K562 (cell line): ENCODE measurements around the gene CDHR2. TPM values are rescaled to one million over a fixed set of nuclear protein-coding genes. Genes with fewer than 3 reads are reported as not detected.

Source experiments
- ATAC-seq: fragments of 200-7000 bp; cut with Tn5 transposase; 3 replicates; pipeline ENCODE4 v1.9.1; 2020; ENCODE audit warnings: moderate library complexity
- BruUV-seq: library from RNA; stranded (reverse); fragments of 400-500 nt; replicated peaks from 2 replicates; lab custom pipeline; 2021; lab: Mats Ljungman, UMichigan
- CTCF ChIA-PET: fragments of 300-600 bp; formaldehyde crosslinking; extraction: SDS; loops from one replicate; lab custom pipeline; 2021; ENCODE audit warnings: low intra/inter-chr PET ratio; lab: Yijun Ruan, JAX
- POLR2A ChIA-PET: fragments of 300-600, 350-650 bp; sonication (Branson Sonifier 250); formaldehyde crosslinking; extraction: SDS; loops from one replicate; lab custom pipeline; 2021; ENCODE audit warnings: antibody characterized with exemption, inconsistent platforms; lab: Yijun Ruan, JAX
- DNase-seq, 4 experiments: peaks; one replicate each; pipeline versions ENCODE4 v3.0.0 to v3.0.0-alpha.2; 2011 to 2018; ENCODE audit warnings: low spot score in 3 of 4, mixed read lengths in 3 of 4; ENCODE audit errors: extremely low read depth in 1 of 4
- FAIRE-seq: peaks from 2 replicates; lab custom pipeline; 2011; peaks lifted over from hg19 to GRCh38; lab: Jason Lieb, UNC
- H2AFZ ChIP-seq: 2 replicates; pipeline ENCODE4 v1.6.0; 2011; ENCODE audit warnings: low read depth, low read length, control low read depth, inconsistent platforms
- H3K27ac ChIP-seq: fragments of 200-600 bp; 3 replicates; pipeline ENCODE4 v1.8.0; 2011; ENCODE audit warnings: low read depth, mild to moderate bottlenecking, control low read depth, inconsistent platforms, low read length, moderate library complexity, mixed read lengths; ENCODE audit errors: extremely low read depth
- H3K27me3 ChIP-seq, 2 experiments: fragments of 300-600 bp in 1 of 2; 2 replicates in 1 of 2; 3 replicates in 1 of 2; pipeline versions ENCODE4 v1.6.0 to v1.8.0; 2011; ENCODE audit warnings: inconsistent platforms in 2 of 2, low read length in 2 of 2, mild to moderate bottlenecking in 1 of 2, mixed read lengths in 1 of 2, moderate library complexity in 1 of 2; ENCODE audit not compliant: control insufficient read depth in 2 of 2, insufficient read depth in 2 of 2
- H3K36me3 ChIP-seq: fragments of 300-600 bp; 3 replicates; pipeline ENCODE4 v1.8.0; 2011; ENCODE audit warnings: mild to moderate bottlenecking, low read length, inconsistent platforms; ENCODE audit not compliant: control insufficient read depth, insufficient read depth
- H3K4me1 ChIP-seq, 2 experiments: fragments of 200-600 bp in 1 of 2; replicated peaks in 1 of 2; 2 replicates in 1 of 2; 3 replicates in 1 of 2; pipeline versions ENCODE4 v1.5.1 to v1.8.0; 2011; ENCODE audit warnings: inconsistent platforms in 2 of 2, low read length in 2 of 2, mild to moderate bottlenecking in 1 of 2, mixed read lengths in 1 of 2, moderate library complexity in 1 of 2; ENCODE audit not compliant: control insufficient read depth in 2 of 2, insufficient read depth in 2 of 2
- H3K4me2 ChIP-seq: 2 replicates; pipeline ENCODE4 v1.6.1; 2011; ENCODE audit warnings: low read length, control low read depth, inconsistent platforms, mixed read lengths; ENCODE audit not compliant: insufficient read depth
- H3K4me3 ChIP-seq: fragments of 200-600 bp; sonication (generic), shearing (Covaris generic); 2 replicates; pipeline ENCODE4 v1.5.1; 2016; ENCODE audit warnings: control low read depth, inconsistent platforms
- H3K79me2 ChIP-seq: fragments of 200-600 bp; 3 replicates; pipeline ENCODE4 v1.8.0; 2011; ENCODE audit warnings: low read length, inconsistent platforms; ENCODE audit not compliant: control insufficient read depth, insufficient read depth
- H3K9ac ChIP-seq, 2 experiments: 2 replicates each; pipeline versions ENCODE4 v1.6.0 to v1.6.1; 2011; ENCODE audit warnings: low read depth in 2 of 2, low read length in 2 of 2, control low read depth in 1 of 2, inconsistent platforms in 1 of 2, mild to moderate bottlenecking in 1 of 2, mixed read lengths in 1 of 2; ENCODE audit not compliant: insufficient read depth in 1 of 2
- H3K9me1 ChIP-seq: one replicate; pipeline ENCODE4 v1.6.0; 2011; ENCODE audit warnings: inconsistent platforms, mild to moderate bottlenecking, low read length, moderate library complexity; ENCODE audit not compliant: control insufficient read depth, insufficient read depth
- H3K9me3 ChIP-seq: replicated peaks from 2 replicates; pipeline ENCODE4 v1.5.1; 2011; ENCODE audit warnings: low read depth, low read length, inconsistent platforms; ENCODE audit not compliant: control insufficient read depth, insufficient read depth
- H4K20me1 ChIP-seq: replicated peaks from 2 replicates; pipeline ENCODE4 v1.6.1; 2011; ENCODE audit warnings: low read length, inconsistent platforms, mixed read lengths; ENCODE audit not compliant: control insufficient read depth, insufficient read depth
- AFF4 ChIP-seq: sonication (generic); formaldehyde crosslinking; IDR thresholded peaks from 2 replicates; pipeline ENCODE4 v1.8.0; 2023; ENCODE audit warnings: mild to moderate bottlenecking, missing genetic modification reagents
- DIDO1 ChIP-seq: fragments of 450-650 bp; IDR thresholded peaks from 2 replicates; pipeline ENCODE4 v1.6.1; 2016; ENCODE audit warnings: low read depth, missing biosample characterization, missing genetic modification characterization
- ELK3 ChIP-seq: fragments of 450-650 bp; formaldehyde crosslinking; IDR thresholded peaks from 2 replicates; pipeline ENCODE4 v1.4.0; 2020; ENCODE audit warnings: mild to moderate bottlenecking
- ESRRA ChIP-seq: fragments of 450-650 bp; IDR thresholded peaks from 2 replicates; pipeline ENCODE4 v1.6.1; 2014; ENCODE audit warnings: low read depth, mild to moderate bottlenecking, moderate library complexity, borderline replicate concordance
- MXI1 ChIP-seq: IDR thresholded peaks from 2 replicates; pipeline ENCODE4 v1.6.1; 2011; ENCODE audit warnings: low read depth, mild to moderate bottlenecking, improper control_type of control experiment, low read length
- NR4A1 ChIP-seq, 2 experiments: fragments of 250-450 bp in 1 of 2; fragments of 450-650 bp in 1 of 2; sonication (Bioruptor Pico) in 1 of 2; IDR thresholded peaks; 2 replicates each; pipeline versions ENCODE4 v1.4.0 to v1.6.1; 2016 to 2020; ENCODE audit warnings: mild to moderate bottlenecking in 2 of 2, missing compliant biosample characterization in 1 of 2, missing genetic modification characterization in 1 of 2, moderate library complexity in 1 of 2
- ZNF583 ChIP-seq: fragments of 250-450 bp; sonication (Bioruptor Pico); IDR thresholded peaks from 2 replicates; pipeline ENCODE4 v1.4.0; 2020
- WGBS: fragments of 100-300 bp; shearing (Covaris generic); methylation state at CpG from one replicate; pipeline ENCODE4 v1.1.6; 2016; ENCODE audit warnings: low coverage, mixed read lengths; ENCODE audit not compliant: insufficient coverage; ENCODE audit errors: missing lambda C conversion rate; 5-methylcytosine and 5-hydroxymethylcytosine counted together
- in situ Hi-C: fragments of 300-500 bp; cut with MboI; formaldehyde crosslinking; loops from 4 replicates; pipeline ENCODE4 v1.15.0; 2018; ENCODE audit warnings: inconsistent platforms, mixed read lengths
- intact Hi-C: fragments of 100-400 bp; cut with micrococcal nuclease; formaldehyde crosslinking; loops from 2 replicates; pipeline ENCODE4 v1.14.2; 2022
- polyA plus RNA-seq, 8 experiments: library from polyadenylated mRNA; depleted of rRNA in 4 of 8; stranded (reverse) in 5 of 8; unstranded in 3 of 8; fragments of >200 nt; fragmentation: Nextera tagmentation in 2 of 8; fragmentation: Illumina TruSeq in 1 of 8; extraction: Ambion mirVana in 2 of 8; extraction: Trizol in 1 of 8; gene quantifications; 2 replicates each; pipeline versions ENCODE4 v1.2.1 to v1.2.3, GENCODE V29; 2011 to 2014; ENCODE audit warnings: inconsistent platforms in 1 of 8, missing spikeins in 1 of 8
- total RNA-seq, 7 experiments: library from RNA; depleted of rRNA in 6 of 7; stranded (reverse); fragments of >200 nt in 6 of 7; fragmentation: Illumina TruSeq in 2 of 7; extraction: Trizol in 2 of 7; gene quantifications; 2 replicates each; pipeline versions ENCODE4 v1.2.1 to v1.2.3, GENCODE V29; 2011 to 2021; ENCODE audit warnings: low replicate concordance in 1 of 7
- TF ChIP-seq, protein P1 (sequence below): fragments of 150-350 bp; conservative IDR thresholded peaks from 2 replicates; pipeline ENCODE4 v1.6.1; 2014; ENCODE audit warnings: low read length
- TF ChIP-seq, protein P2 (sequence below): fragments of 250-450 bp; sonication (Bioruptor Pico); IDR thresholded peaks from 2 replicates; pipeline ENCODE4 v1.8.0; 2021; ENCODE audit warnings: borderline replicate concordance, mild to moderate bottlenecking, moderate library complexity; ENCODE audit not compliant: poor library complexity, severe bottlenecking

CDHR2 gene
- total and polyA plus RNA-seq, 9 of the 15 experiments (the other 6 are each of a cell fraction or from before 2014, with no cell fraction given) = 0.01 to 0.62 (median 0.09) TPM; not detected in 2

DNA sequence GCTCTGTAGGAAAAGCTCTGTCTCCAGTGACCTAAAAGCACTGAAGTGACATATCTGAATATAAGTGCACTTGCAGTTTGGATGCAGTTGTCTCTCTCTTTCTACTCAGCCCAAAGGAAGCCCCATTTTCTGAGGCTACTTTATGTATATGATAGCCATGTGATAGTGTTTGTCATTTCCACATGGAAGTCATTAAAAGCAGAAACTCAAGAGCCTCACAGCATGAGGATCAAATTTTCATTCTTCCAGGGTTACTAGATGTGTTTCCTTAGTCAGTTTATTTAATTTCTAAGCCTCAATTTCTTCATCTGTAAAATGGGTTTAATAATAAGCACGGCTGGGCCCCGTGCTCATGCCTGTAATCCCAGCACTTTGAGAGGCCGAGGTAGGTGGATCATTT is 48.6 kb upstream of the CDHR2 start (continued):
- TF ChIP-seq, protein P1, sequence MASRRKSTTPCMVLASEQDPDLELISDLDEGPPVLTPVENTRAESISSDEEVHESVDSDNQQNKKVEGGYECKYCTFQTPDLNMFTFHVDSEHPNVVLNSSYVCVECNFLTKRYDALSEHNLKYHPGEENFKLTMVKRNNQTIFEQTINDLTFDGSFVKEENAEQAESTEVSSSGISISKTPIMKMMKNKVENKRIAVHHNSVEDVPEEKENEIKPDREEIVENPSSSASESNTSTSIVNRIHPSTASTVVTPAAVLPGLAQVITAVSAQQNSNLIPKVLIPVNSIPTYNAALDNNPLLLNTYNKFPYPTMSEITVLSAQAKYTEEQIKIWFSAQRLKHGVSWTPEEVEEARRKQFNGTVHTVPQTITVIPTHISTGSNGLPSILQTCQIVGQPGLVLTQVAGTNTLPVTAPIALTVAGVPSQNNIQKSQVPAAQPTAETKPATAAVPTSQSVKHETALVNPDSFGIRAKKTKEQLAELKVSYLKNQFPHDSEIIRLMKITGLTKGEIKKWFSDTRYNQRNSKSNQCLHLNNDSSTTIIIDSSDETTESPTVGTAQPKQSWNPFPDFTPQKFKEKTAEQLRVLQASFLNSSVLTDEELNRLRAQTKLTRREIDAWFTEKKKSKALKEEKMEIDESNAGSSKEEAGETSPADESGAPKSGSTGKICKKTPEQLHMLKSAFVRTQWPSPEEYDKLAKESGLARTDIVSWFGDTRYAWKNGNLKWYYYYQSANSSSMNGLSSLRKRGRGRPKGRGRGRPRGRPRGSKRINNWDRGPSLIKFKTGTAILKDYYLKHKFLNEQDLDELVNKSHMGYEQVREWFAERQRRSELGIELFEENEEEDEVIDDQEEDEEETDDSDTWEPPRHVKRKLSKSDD = no peak
- TF ChIP-seq DIDO1 (tag) = no peak

DNA sequence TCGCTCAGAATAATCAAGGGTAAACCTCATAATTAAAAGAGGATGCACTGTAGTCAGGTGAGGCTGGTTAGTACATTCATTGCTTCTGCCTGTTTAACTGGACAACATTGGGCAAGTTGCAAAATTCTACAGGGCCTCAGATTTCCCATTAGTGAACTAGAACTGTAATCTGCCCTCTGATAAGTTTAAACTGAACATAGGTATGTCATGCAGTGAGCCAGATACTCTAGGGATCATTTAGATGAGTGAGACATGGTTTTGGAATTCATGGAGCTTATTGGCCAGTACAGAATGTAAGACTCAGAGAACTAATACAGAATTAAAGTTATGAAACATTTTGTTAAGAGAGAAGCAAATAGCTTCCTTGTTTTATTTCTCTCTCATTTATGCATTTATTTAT is 47.8 kb upstream of the CDHR2 start:
- Histone ChIP-seq H3K27me3 (no peaks in the 10 kb centered on the region), H3K4me1 (no peaks in the 10 kb centered on the region), H3K27ac (no peak overlapping the region), H4K20me1 (no peaks in the 10 kb centered on the region), H3K9me3 (no peaks in the 10 kb centered on the region), H3K4me2 (no peak overlapping the region), H3K36me3 (peaks cover 92% of the 10 kb centered on the region), H3K9ac (no peak overlapping the region), H3K79me2 (no peaks in the 10 kb centered on the region), H2AFZ (no peak overlapping the region), H3K4me3 (no peak overlapping the region), H3K9me1 (no peaks in the 10 kb centered on the region)
- in situ Hi-C loops (no loop called here), intact Hi-C loops (no loop called here)
- ChIA-PET POLR2A (interaction anchor here (0.6 to 1.6 kb wide), 4 partner anchors 13 to 1943 kb away, joined by 3 to 5 read pairs (median 4); partner anchors contain the start of gene RNF44), CTCF (no interaction called here)
- WGBS = 100% methylated on average over 1 of the region's 1 CpG
- no peak for ATAC-seq
- DNase-seq = no peak
- FAIRE-seq = no peak
- no TSS peak for BruUV-seq
- TF ChIP-seq ELK3 (no peak), ZNF583 (CRISPR knock-in tag) (no peak), MXI1 (no peak), NR4A1 (CRISPR knock-in tag; IDR thresholded peaks at IDR 0.05) (no peak), NR4A1 (tag; IDR thresholded peaks at IDR 0.05) (no peak), ESRRA (no peak), AFF4 (no peak)
- TF ChIP-seq, protein P2, sequence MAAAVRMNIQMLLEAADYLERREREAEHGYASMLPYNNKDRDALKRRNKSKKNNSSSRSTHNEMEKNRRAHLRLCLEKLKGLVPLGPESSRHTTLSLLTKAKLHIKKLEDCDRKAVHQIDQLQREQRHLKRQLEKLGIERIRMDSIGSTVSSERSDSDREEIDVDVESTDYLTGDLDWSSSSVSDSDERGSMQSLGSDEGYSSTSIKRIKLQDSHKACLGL (CRISPR knock-in tag) = no peak
